Activated T-helper 1 cell treated with anti-CD3 and anti-CD28 coated beads, Interleukin-2, amount 50 U/mL, for 16 hours (primary cell): ENCODE measurements around the gene TBC1D14.
A peak's percentile ranks its signal among the peaks of the same experiment; 100 is the strongest.

Source experiments
- DNase-seq, 2 donors: peaks; one replicate each; pipeline ENCODE4 v3.0.0-alpha.2; 2020; ENCODE audit warnings: low read depth in 1 of 2, low spot score in 1 of 2

Gene TBC1D14

DNA sequence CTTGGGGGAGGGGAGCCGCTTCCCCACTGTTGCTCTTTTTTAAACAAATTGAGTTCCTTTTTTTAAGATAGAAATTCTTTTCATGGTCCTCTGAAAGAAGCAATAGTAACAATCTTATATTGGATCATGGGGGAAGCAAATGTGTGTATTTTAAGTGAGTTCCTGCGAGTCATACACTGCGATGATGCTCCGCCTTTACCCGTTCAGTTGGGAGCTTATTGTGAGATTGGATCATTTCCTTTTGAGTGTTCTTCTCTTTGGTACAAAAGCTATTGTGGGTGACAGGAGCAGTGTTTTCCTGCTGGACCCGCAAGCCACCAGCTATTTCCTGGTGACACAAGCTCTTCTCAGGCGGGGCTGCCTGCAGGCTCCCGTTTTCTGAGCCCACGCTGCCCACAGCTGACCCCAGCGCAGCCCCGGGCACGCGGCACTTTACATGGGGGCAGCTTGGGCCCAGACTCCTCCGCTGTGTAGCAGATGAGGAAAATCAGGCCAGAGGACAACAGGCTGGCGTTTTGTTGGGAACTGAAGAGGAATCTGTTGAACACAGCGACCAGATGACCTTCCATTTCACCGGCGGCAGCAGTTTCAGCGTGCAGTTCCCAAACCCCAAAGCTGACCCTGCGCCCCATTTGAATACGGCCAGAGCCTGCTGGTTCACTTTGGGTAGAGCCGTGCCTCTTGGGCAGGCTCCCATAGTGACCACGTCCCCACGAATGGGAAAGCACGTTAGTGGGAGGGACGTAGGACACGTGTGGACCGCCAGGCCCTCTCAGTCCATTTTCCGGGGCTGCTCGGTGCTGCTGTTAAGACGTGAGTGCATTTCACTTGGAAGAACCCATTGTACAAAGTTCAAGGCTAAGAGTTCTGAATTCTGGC, 145.7 kb downstream of the TBC1D14 start:
- DNase-seq, result no peak

- no peak for DNase-seq
Observed at GRCh38 chr4:7055990-7056325, 146.3 kb downstream of the TBC1D14 start.

DNA sequence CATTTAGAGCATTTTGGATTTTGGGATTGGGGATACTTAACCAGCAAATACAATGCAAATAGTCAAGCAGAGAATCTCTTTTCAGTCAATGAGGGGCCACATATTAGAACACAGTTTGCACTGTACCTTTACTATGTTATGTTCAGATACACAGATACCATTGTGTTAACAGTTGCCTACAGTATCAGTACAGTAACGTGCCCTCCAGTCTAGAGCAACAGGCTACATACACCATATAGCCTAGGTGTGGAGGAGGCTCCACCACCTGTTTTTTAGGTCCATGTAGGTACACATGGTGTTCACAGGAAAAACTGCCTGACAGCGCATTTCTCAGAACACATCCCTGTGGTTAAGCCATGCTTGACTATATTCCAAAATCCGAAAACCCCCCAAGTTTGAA, 149.2 kb downstream of the TBC1D14 start:
- DNase-seq, result no peak

- DNase-seq, result no peak
Observed at GRCh38 chr4:7059662-7060061, 150.0 kb downstream of the TBC1D14 start.

DNA sequence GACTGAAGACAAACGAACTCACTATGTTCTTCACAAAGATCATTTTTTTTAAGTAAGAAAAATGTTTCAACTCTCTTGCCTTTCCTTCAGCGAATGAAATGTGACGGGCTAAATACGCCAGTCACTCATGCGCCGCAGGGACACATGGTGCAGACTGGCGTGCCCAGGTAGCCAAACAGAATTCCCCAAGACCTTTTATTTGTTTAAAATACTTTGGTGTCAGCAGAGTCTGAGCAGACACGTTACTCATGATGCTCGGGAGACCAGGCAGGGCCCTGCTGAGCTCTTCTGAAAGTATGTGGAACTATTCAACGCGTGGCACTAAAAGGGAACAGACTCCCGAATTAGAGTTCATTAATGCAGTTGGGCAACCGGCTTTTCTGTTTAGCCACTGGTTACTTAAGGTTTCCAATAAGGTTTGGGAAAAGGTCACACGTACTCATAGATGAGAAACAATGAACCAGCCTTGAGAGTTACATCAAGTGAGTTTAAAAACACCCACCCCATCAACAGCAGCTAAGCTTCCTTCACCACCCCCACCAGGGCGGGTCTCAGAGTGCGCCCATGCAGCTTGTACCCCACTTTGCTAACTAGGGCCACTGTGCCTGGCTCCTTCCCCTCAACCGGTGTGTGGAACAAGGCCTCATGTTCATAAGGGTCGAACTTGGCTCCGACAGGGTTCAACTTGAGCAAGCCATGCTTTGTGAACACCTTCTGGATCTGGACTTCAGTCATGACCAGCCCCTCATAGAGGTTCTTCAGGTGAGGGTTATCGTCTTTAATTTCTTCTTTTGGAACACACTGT, 150.9 kb downstream of the TBC1D14 start:
- DNase-seq, result no peak

- DNase-seq, result no peak
Observed at GRCh38 chr4:7061815-7062214, 152.2 kb downstream of the TBC1D14 start.

- no peak for DNase-seq
Observed at GRCh38 chr4:7062816-7063215, 153.2 kb downstream of the TBC1D14 start.

- DNase-seq, result no peak
Observed at GRCh38 chr4:7063362-7063761, 153.7 kb downstream of the TBC1D14 start.

DNA sequence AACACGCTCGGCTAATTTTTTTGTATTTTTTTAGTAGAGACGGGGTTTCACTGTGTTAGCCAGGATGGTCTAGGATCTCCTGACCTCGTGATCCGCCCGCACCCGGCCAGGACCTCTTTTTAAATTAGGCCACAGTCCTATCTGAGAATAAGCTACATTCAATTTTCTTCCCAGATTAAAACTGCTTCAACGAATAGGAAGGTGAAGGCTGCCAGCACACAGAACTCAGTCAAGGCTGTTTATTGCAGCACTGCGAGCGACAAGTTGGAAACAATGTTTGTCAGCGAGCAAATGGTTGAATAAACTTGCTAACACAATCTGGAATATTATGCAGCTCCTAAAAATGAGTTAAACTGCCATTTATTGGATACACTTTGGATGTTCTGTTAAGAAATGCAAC, 156.4 kb downstream of the TBC1D14 start:
- DNase-seq, result no peak

DNA sequence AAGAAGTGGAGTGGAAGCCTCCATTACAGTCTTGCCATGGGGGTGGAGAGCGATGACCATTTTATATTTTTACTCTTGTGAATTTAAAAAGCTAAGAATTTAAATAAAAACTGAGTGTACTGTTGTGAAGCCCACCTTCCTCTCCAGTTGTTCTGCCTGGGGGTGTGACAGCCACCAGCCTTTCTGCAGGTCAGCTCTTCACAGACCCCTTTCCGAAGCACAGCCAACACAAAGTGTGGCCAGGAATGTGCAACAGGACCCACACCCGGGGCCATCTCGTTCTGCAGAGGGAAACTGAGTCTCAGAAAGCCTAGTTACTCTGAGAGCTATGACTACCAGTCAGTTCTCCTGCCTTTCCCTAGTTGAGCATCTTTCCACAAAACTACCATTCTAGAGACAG, 156.9 kb downstream of the TBC1D14 start:
- no peak for DNase-seq

- no peak for DNase-seq
Observed at GRCh38 chr4:7067126-7067451, 157.5 kb downstream of the TBC1D14 start.

DNA sequence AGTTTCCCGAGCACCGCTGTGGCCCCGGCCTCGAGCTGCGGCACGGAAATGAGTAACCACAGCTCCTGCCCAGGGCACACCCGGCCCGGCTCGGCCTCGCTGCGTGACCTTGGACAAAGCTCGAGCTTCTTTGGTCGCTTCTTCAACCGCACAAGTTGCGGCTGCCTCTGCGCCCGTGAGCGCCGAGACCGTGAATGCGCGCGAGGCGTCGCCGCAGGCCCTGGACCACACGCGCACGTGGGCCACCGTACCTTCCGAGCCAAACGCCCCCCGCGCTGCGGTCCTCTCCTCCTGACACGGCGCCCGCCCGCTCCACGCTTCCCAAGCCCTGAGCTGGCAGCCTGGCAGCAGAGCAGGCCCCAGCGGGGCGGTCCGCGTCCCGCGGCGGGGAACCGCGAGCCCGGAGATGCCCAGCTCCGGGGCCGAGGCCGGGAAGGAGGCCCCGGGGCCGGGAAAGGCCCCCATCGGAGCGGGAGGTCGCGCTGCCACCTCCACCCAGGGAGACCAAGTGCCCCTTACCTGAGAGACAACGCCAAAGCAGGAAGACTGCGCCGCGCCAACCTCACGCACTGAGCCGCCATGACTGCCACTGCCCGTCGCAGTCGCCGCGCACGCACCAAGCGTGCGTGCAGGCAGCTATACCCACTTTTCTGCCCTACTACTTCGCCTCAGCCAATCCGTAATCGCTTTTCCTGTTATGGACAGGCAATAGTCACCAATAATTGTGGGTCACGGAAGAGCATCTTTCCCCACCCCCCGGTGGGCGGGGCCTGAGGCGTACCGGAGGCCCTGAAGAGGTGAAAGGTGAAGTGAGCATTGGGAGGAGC, 158.0 kb downstream of the TBC1D14 start, which contains the start of gene GRPEL1:
TSS of gene GRPEL1 (minus strand) at position 613 of the 827 bp plus-strand sequence. CDS start at position 581, 32 bp downstream.
- DNase-seq, result peak; percentile 100

GRCh38 chr4:7068279-7068842, 158.7 kb downstream of the TBC1D14 start:
- no peak for DNase-seq

GRCh38 chr4:7068883-7069282, 159.3 kb downstream of the TBC1D14 start:
- no peak for DNase-seq

DNA sequence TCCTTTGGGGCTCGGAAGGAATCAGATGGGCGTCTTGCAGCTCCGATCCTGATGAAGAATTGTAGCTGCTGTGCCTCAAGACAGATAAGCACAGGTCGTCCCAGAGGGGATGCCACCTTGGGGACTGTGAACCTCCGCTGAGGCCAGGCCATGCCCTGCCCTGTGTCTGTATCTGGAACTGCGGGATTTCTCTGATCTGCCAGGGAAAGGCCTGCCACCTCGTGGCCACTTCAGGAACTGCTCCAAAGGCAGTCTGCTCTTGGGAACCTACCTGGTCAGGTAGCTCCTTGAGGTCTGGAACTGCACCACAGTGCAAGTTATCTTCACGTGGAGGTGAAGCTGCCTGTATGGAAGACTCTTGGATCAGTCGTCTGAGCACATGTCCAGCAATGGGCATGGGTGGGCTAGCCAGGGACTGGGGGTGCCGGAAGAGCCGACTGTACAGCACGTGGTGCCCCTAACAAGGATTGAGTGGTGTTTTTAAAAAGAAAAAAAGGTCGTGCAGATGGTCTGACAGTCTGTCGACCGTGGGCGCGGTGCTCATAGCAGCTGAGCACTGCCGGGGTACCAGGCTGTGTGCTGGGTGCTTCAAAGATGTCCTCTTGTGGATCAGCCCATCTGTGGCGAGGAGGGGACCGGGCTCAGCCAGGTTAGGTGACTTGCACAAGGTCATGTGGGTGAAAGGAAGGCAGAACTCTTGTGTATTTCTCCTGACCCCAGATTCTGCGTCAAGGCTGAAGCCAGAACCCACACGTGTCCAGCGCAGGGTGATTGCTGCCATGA, 161.3 kb downstream of the TBC1D14 start:
- DNase-seq, result peak; percentile 76 to 87

GRCh38 chr4:7073059-7073458, 163.4 kb downstream of the TBC1D14 start:
- no peak for DNase-seq

DNA sequence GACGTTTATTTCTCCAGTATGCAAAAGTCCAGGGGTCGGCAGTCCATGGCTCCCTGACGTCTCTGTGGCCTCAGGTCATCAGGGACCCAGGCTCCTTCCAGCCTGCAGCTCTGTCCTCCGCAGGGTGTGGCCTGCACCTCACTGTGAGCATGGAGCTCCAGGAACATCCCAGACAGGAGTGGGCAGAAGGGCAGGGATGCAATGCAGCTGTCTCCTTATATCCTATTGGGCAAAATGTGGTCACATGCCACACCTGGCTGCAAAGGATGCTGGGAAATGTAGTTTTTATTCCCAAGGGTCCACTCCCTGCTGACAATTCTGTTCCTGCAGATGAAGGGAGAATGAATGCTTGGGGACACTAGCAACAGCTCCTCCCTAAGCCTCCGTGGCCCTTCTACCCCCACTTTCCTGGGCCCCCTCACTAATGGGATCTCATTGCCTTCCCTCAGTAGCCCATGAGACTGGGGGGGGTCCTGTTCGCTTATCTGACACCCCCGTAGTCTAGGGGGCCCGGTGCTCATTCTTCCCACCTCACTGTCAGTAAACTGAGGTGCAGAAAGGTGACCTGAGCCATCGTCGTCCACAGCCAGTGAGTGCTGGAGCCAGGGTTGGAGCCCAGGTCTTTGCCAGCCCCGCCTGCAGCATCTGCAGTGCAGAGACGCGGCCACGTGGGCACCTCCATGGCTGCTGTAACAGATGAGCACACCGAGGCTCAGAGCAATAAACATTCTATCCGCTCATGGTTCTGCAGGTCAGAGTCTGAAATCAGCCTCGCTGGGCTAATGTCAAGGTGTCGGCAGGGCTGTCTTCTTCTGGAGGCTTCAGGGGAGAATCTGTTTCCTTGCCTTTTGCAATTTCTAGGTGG, 164.1 kb downstream of the TBC1D14 start:
- no peak for DNase-seq

- DNase-seq, result no peak
Observed at GRCh38 chr4:7074426-7074825, 164.8 kb downstream of the TBC1D14 start.

DNA sequence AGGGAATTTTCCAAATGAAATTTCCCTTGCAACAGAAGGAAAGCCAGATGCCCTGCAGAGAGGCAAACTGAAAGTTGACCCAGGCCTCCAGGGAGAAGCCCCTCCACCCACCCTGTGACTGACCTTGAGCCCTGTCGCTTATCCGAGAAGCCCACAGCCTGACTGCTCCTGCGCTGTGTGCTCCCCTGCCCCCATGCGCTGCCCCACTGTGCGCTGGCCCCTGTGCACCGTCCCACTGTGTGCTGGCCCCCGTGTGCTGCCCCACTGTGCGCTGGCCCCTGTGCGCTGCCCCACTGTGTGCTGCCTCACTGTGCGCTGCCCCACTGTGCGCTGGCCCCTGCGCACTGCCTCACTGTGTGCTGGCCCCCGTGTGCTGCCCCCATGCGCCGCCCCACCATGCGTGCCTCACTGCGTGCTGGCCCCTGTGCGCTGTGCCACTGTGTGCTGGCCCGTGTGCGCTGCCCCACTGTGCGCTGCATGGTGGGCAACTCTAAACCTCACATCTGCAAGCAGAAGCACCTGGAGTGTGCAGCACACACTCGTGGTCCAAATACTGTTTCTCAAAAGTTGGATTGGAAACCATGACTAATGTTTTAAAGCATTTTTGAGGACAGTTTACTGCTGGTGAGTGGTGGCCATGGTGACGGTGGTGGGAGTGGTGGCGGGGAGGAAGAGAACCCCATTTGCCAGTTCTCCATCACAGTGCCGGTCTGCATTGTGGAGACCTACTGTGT, 166.5 kb downstream of the TBC1D14 start:
- DNase-seq, result no peak
